CD4-positive, alpha-beta T cell treated with Interleukin-17A for 4 hours (primary cell): ENCODE measurements around the gene XRCC5.

ENCODE experiments used
- DNase-seq: peaks from one replicate; pipeline ENCODE4 v3.0.0-alpha.2; 2020; ENCODE audit warnings: mixed read lengths

Gene XRCC5

GRCh38 chr2:216235896-216236295, 126.7 kb downstream of the XRCC5 start:
- DNase-seq: no peak

- no peak for DNase-seq
Observed at GRCh38 chr2:216236486-216236885, 127.3 kb downstream of the XRCC5 start.

GRCh38 chr2:216242365-216242764, 133.2 kb downstream of the XRCC5 start:
- no peak for DNase-seq

GRCh38 chr2:216243026-216243425, 133.9 kb downstream of the XRCC5 start:
- DNase-seq: no peak

GRCh38 chr2:216245391-216245975, 136.3 kb downstream of the XRCC5 start:
- DNase-seq: no peak

GRCh38 chr2:216246766-216247165, 137.6 kb downstream of the XRCC5 start:
- DNase-seq: no peak
